DMS53 treated with DMSO at 0.1 percent for 48 hours (cell line): Measurements from ENCODE around the gene CLIP4.
A peak's percentile ranks its signal among the peaks of the same experiment; 100 is the strongest.

Experiments used
- DNase-seq: peaks from one replicate; lab custom pipeline; 2025; ENCODE audit not compliant: unreplicated experiment; lab: John Stamatoyannopoulos, UW

CLIP4 gene

DNA sequence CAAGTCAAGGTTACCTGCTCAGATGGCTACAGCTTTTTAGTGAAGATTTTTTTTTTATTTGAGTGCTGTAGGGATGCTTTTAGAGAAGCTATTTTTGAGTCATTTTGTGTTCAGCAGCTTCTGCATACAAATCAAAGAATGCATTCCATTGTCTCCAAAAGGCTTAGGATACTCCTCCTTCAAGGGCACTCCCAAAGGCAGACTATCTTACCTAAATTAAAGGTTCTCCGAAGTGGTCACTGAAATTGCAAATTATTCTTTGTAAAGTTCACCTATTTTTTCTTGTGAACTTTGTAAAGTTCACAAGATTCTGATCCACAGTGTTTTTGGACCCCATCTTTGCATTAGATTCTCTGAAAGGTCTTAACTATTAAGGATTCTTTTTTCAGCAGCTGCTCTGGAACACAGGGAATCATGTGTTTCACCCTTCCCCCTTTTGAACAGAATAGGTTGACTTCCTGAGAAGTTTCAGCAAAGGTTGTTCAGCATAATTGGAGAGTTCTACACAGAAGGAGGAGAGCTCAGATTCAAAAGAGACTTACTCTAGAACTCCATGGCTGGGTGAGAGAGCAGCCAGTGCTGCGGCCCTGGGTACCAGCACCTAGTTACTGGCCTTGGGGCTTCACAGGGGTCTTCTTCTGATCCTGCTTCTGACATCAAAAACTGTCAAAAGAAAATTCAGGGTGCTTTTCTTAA is 14.5 kb downstream of the CLIP4 start:
- no peak for DNase-seq

DNA sequence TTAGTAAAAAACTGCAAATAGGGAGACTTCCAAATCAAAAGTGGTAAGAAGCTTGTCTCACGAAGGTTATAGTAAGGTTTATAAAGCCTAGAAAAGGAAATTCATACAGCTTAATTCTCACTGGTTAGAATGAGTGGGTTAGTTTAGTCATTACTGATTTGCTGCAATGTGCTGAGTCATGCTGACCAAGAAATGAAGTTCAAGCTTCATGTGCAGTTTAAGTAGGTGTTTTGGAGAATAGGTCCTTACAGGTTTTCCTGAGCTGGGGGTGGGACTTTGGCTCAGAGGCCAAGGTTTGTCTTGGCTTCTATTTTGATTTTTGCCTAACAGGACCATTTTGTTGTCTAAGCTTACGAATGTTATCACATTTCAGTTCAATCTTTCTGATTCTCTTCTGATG is 15.1 kb downstream of the CLIP4 start:
- peak; percentile 48 for DNase-seq

DNA sequence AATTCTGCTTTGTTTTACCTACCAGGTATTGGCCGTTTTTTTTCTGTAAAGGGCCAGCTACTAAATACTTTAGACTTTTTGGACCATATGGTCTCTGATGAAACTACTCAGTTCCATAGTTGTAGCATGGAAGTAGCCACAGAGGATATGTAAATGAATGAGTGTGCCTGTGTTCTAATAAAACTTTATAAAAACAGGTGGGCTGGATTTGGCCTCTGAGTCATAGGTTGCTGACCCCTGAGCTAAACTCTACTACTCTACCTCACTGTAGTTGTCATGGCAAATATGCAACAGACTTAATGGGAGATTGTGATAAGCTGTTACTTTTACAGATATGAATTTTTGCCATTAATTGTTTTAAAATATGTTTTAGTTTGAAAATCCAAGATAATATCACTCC is 19.7 kb downstream of the CLIP4 start:
- no peak for DNase-seq

DNA sequence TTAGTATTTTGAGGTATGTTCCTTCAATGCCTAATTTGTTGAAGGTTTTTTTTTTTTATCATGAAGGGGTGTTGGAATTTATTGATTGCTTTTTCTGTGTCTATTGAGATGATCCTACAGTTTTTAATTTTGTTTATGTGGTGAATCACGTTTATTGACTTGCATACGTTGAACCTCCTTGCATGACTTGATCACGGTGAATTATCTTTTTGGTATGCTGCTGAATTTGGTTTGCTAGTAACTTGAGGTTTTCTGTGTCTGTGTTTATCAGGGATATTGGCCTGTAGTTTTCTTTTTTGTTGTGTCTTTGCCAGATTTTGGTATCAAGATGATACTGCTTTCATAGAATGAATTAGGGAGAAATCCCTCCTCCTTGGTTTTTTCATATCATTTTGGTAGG is 23.9 kb downstream of the CLIP4 start:
- DNase-seq = no peak

DNA sequence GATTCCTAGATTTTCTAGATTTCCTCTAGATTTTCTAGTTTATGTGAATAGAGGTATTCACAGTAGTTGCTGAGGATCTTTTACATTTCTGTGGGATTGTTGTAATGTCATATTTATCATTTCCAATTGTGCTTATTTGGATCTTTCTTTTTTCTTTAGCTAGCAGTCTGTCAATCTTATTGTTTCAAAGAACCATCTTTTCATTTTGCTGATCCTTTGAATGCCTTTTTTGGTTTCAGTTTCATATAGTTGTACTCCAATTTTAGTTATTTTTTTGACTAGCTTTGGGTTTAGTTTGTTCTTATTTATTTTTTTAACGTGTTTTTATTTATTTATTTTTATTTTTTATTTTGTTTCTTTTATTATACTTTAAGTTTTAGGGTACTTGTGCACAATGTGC is 24.5 kb downstream of the CLIP4 start:
- DNase-seq = no peak

DNA sequence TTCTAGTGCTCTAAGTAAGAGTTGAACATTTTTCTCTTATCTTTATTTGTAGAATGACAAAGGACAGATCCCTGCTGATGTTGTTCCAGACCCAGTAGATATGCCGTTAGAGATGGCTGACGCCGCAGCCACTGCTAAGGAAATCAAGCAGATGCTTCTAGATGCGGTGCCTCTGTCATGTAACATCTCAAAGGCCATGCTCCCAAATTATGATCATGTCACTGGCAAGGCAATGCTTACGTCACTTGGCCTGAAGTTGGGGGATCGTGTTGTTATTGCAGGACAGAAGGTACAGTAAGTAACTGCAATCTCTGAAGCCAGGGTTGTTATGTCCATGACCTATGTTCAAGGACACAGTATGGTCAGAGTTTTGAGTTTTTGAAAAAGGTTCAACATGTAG is 28.4 kb downstream of the CLIP4 start:
- DNase-seq = no peak

DNA sequence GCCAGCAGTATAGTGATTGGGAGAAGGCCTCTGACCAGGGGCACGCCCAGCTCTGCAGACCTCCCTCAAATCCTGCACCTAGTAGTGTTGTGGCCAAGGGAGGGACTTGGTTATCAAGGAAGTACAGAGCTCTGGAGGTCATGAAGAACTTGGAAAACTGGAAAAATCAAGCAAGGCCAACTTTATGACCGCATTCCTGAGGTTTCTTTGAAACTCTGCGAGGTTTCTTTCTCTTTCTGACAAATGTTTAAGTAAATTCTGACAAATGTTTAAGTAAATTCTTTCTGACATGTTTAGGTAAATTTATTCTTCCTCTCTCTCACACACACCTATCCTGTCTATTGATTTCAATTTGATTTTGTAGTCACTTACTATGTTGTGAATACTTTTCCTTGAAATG is 31.0 kb downstream of the CLIP4 start:
- DNase-seq = no peak

DNA sequence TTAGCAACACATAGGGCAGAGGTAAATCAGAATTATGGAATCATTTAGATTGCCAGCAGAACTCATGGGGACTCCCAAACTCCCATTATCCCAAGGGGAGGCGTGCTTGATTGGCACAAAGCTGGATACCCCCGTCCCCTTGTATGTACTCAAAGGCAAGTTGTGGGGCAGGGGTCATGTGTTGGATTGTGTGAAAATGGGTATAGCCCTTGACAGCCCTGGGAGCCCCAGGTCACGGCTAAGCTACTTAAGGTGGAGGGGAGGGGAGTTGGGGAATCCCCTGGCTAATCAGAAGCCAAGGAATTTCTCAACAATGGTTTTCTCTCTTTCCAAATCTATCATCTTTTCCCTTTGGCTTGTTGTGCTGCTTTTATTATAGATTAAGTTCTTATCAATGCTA is 32.7 kb downstream of the CLIP4 start:
- DNase-seq = no peak

DNA sequence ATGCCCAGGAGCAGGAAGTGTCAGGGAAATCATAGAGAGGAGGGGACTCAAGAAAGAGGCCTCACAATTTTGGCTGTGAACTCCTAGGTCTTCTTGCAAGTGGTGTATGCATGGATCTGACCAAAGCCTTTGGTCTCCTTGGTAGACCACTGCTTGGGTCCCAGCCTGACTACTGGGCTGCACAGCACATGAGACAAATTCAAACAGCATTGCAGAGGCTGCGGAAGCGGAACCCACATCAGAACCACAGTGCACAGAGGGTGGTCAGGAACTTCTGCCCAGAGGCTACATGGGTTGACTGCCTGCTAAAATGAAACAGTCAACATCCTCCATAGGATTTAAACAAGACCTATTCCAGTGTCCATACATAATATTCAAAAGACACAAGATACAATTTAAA is 39.4 kb downstream of the CLIP4 start:
- DNase-seq = no peak

DNA sequence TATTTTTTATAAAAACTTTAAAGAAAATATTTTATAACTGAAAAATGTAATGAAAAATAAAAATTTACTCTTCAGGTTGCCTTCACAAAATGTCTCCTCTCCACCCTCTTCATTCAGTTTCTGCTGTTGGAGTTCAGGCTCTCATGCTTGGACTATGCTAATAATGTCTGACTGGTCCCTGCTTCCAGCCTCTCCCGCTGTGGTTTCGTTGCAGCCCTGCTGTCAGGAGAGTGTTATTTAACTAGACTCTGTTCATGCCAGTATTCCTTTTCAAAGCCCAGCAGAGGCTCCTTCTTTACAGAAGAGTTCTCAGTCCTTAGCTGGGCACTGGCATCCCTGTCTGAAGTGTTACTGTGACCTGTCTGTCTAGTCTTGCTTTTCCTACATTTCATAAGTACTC is 40.4 kb downstream of the CLIP4 start:
- DNase-seq = no peak

DNA sequence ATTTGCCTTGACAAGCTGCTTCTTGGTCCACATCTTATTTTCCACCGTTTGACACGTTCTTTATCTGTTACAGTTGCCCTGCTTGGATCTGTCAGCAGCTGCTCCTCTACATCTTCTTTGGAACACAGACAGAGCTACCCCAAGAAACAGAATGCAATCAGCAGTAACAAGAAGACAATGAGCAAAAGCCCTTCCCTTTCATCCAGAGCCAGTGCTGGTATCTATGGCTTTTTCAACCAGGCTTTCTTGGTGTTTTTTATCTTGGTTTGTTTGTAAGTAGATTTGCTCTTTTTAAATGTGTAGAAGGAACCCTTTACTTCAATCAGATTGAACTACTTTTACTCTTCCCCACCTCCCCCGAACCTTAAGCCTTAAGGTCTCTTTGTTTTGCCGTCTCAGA is 41.9 kb downstream of the CLIP4 start:
- no peak for DNase-seq

DNA sequence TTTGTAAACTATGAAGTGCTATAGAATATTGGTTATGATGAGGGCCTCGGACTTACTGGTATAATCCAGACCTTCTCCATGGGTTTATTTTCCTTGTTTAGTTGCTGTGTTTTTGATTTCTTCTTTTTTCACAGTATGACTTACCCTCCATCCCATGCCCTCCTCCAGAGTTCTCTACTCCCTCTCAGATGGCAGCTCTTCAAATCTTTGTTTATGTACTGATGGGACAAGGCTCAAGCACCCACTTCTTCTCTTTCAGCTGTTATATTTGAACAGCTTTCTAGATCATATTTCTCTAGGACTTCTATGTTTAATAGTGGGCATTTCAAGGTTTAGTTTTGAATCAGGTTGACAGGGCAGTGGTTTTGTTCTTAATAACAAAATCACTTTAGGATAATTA is 43.9 kb downstream of the CLIP4 start:
- DNase-seq = peak; percentile 25

DNA sequence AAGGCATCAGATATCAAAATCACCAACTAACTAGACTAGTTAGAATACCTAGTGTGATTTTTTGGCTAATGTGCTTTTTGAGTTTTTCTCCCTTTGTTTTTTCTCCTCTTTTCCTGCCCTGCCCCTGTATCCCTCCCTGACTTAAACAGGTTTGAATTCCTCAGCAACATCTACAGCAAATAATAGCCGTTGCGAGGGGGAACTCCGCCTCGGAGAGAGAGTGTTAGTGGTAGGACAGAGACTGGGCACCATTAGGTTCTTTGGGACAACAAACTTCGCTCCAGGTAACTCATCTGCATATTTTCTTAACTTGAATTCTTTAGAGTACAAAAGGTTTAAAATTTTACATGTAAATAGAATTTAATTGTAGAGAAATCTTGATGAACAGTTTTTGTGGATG is 45.0 kb downstream of the CLIP4 start:
- no peak for DNase-seq

DNA sequence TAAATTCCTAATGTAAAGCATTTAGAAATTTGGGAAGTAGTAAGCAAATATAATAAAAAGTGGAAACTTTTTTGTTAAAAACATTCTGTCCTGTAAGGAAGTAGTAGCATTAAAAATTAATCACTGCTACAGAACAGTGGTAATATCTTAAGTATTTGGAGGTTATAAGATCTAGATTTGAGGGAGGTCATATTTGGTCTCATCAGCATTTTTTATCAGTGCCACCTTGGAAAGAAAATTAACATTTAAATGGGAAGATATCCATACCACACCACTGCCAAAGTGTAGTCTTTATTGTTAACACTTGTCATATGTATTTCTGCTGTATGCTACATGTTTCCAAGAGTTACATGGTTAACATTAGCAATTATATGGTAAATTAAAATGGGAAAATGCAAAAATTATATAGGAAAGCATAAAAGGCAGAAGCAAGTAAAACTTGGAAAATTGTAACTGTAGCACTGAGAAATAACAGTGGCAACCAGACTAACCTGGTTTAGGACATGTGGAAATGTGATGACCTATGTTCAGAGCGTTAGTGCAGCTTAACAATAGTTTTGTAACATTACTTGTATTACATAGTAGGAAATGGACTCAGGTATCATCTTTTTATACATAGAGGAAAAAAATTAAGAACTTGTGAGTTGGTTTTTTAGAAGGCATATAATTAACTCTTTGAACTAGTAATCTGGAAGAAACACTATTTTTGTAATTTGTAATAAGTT is 47.2 kb downstream of the CLIP4 start:
- DNase-seq = no peak

DNA sequence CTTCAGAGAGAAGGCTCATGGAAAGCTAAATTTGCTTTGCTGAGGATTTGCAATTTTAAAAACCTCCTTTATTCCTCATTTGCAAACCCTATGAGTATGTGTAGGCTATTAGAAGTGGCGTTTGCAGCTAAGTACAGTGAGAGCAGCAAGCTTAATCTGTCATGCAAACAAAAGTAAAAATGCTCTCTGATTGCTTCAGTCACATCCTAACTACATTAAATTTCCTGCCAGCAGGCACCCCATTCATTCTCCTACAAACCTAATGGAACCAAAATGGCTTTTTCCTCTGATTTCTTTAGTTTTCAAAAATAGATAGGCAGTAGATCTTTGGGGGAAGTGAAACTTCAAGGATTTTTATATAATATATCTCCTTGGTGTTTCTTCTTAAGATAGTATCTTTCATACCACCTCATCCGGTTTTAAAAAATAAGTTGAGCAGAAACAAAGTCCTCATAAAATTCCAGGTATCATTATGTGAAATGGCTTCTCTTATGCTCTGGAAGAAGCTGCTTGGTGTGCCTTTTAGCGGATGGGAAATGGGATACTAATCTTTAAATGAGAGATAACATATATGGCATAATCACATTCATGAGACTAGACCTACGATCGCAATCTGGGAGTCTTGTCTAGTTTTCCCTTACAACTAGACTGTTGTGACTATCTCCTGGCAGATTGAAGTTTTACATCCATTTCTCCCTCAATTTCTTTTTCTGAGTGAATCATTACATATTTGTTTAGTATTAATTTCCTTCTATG is 49.1 kb downstream of the CLIP4 start:
- no peak for DNase-seq

DNA sequence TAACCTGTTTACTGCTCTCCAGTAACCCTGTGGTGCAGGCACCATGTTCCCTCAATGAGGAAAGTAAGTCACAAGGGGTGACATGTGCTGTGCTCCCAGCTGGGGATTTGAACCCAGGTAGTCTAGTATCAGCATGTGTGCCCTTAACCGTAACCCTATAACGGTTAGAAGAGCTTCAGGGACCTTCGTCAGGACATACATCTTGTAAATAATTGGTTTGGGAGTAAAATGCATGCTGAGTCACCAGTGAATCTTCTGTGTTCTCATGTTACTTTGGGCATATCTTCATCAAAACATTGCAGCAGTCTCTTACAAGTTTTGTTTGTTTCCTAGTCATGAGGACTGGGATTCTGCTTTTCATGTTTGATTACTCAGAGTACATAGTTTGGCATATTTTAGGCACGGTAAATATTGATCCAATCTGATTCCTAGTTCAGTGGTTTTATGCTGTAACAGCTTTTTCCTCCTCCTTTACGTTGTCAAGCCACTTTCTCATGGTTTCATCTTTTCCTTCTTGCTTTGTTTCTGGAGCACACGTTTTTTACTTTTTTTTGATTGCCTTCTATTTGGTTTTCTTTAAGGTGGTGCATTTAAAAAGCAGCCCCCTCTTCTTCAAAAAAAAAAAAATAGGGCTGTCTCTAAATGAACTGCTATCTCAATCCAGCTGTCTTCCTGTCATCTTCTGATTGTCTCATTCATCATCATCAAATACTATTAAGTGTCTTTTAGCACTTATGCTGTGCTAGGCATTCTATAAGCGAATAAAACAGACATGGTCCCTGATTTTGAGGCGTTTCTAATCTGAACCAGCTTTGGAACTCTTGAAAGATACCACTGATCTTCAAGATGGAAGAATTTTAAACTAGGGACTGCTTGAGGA is 50.4 kb downstream of the CLIP4 start:
- peak; percentile 63 for DNase-seq

DNA sequence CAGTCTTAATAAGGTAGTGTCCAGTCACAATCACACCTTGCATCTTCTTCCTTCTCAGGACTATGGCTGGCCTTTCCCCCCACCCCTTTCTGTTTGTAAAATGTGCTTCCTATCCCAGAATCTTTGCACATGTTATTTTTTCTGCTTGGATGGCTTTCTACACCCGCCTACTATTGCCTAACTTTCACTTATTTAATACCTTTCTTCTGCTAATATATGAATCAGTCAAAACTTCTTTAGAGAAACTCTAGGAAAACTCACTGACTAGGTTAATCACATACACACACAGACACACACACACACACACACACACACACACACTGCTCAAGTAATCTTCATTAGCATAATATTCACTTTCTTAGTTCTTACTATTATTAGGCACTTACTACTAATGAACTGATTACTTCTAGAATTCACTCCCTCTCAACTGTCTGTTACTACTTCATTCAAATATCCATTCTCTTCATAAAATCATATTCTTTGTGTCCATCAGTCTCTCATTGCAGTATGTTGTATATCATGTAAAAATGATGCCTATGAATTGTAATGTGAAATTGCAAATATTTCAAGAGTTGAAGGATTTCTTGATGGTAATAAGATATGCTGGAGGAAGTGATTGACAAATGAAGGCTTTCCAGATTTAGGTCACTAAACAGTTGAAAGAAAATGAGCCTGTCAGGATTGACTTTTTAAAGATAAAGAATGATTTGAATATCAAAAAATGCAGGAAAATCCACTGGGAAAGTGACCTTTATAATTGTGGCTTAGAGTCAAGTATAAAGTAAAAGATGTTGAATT is 51.2 kb downstream of the CLIP4 start:
- DNase-seq = no peak

DNA sequence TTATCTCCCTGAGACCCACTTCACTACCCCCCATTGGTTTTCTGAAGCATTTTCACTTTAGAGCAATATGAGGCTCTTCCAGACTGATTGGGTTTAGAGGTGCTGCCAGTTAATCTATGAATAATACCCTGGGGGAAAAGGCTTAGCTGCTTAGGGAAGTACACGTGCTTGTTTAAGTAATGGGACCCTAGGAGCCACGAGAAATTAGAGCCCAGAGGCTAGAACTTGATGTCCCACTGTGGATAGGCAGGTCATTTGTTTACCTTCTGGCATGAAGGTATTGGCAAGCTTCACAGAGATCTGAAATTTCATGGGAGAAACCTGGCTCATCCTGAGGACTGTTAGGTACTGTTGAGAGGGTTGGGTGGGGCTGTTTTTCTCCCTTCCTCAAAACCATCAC is 59.7 kb downstream of the CLIP4 start:
- no peak for DNase-seq

DNA sequence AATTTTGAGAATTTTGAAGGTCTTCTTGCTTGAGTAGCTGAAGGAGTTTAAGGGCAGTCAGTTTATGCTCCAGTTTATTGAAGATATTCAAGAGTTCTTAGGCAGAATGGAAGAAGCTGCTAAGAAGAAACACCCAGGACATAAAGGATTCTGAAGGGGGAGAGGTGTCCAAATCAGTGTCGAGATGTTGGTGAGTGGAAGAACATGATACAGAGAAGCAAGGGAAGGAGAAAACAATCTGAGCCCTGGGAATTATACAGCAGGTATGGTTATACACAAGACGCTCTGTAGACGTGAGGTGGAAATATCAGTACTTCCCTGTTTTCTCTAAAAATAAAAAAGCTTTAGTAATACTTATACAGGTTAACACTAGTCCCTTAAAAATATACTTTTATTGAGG is 60.1 kb downstream of the CLIP4 start:
- no peak for DNase-seq

DNA sequence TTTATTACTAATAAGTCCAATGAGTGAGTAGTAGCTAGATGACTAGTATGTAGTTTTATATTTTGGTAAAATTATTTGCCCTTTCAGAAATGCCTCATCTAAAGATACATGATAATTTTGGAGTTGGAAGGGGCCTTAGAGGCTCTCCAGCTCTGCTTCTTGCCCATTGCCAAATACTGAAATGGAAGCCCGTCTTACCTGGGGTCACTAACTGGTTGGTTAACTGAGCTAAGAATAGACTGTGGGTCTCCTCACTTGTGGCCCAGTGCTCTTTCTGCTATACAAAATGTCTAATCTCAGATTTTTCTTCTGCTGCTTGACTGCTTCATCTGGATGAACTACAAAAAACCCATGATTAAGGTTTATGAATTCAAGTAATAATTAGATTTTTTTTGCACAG is 67.1 kb downstream of the CLIP4 start:
- no peak for DNase-seq
